Fibroblast of villous mesenchyme (primary cell): ENCODE results near the gene PITPNM3. TPM values are rescaled to one million over a fixed set of nuclear protein-coding genes. Genes with fewer than 3 reads are reported as not detected.

Experiments used
- DNase-seq: peaks from one replicate; pipeline ENCODE4 v3.0.0-alpha.2; 2010; ENCODE audit warnings: low read depth
- H3K4me3 ChIP-seq: 2 replicates; pipeline ENCODE4 v1.5.1; 2011; ENCODE audit warnings: low read depth, mild to moderate bottlenecking, low read length
- total RNA-seq: library from RNA; depleted of rRNA; stranded (reverse); fragments of >200 nt; gene quantifications from 2 replicates; pipeline ENCODE4 v1.2.3, GENCODE V29; 2012
- TF ChIP-seq, protein P1 (sequence below): IDR thresholded peaks from 2 replicates; pipeline ENCODE4 v1.5.1; 2012; ENCODE audit warnings: low read depth, mild to moderate bottlenecking, low read length; ENCODE audit not compliant: insufficient read depth

PITPNM3 gene
- total RNA-seq, 1 donor = under 0.01 TPM

DNA sequence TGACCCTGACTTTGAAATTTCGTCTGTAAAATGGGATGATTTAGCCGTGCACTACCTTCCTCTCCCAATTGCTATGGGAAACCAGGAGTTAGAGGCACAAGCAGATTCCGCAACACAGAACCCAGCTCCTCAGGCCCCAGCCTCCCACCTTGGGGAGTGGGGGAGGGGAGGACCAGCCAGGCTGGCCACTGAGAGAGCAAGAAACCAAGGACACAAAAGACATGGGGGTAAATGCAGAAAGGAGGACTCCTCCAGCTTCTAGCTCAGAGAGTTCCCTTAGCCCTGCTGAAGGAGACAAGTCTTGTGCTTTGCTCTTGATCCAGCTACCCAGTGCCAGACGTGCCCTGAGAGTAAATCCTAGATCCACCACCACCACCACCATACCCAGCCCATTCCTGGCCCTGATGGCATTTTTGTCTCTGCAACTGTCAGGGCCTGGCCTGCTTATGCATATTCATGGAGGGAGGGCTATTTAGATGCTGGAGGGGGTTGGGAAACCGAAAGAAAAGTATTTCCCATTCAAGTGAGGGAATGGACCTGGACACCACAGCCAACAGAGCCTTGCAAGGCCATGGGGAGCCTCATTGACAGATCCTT lies 25.9 kb downstream of the PITPNM3 start:
- TF ChIP-seq, protein P1, sequence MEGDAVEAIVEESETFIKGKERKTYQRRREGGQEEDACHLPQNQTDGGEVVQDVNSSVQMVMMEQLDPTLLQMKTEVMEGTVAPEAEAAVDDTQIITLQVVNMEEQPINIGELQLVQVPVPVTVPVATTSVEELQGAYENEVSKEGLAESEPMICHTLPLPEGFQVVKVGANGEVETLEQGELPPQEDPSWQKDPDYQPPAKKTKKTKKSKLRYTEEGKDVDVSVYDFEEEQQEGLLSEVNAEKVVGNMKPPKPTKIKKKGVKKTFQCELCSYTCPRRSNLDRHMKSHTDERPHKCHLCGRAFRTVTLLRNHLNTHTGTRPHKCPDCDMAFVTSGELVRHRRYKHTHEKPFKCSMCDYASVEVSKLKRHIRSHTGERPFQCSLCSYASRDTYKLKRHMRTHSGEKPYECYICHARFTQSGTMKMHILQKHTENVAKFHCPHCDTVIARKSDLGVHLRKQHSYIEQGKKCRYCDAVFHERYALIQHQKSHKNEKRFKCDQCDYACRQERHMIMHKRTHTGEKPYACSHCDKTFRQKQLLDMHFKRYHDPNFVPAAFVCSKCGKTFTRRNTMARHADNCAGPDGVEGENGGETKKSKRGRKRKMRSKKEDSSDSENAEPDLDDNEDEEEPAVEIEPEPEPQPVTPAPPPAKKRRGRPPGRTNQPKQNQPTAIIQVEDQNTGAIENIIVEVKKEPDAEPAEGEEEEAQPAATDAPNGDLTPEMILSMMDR = no peak
- DNase-seq = no peak
- H3K4me3 ChIP-seq = no peak overlapping the region

DNA sequence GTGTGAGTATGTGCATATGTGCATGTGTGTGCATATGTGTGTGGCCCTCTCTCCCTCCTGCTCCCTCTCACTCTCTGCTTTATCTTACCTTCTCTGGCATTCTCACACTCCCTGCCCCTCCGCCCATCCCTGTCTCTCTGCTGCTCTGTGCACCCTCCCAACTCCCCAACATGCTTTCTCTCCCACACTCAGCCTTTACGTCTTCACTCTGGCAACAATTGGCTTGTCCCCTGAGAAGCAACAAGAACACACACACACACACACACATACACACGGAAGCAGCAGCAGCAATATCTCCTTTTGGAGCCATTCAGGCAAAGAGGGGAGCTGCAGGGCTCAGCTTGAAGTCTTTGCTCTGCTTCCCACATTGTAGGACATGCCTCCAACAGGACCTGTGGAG lies 27.8 kb downstream of the PITPNM3 start:
- no peak for DNase-seq
- no peak overlapping the region for H3K4me3 ChIP-seq
- TF ChIP-seq, protein P1 = no peak

DNA sequence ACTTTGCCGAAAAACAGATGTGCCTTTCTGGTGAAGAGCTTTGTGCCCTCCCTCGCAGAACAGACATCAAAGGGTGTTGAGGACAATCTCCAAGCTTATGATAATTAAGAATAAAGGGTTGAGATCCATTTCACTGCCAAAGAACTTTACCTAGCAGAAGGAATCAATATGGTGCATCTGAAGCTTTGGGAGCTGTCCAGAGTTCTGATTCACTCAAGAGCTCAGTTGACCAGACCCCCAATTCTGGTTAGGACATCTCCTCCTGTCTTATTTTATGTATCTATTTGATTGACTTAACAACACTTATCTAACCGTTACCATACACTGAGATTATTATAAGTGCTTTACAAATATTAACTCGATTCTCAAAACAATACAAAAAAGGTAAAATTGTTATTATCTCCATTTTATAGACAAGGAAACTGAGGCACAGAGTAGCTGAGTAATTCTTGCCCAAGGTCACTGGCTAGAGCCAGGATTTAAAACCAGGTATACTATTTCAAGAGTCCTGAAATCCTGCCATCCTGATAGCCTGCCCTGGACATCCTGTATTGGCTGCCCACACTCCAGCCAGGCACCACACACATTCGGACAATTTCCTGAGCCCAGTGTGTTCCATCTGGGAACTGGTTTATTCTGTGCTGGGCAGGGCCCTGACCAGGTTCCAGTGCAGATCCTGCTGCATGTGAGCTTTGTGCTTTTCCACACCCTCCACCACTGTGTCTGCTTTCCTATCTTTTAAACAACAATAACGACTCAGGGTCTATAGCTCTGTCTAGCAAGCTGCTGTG lies 29.8 kb downstream of the PITPNM3 start:
- TF ChIP-seq, protein P1 = no peak
- DNase-seq = peak; percentile 14
- no peak overlapping the region for H3K4me3 ChIP-seq

DNA sequence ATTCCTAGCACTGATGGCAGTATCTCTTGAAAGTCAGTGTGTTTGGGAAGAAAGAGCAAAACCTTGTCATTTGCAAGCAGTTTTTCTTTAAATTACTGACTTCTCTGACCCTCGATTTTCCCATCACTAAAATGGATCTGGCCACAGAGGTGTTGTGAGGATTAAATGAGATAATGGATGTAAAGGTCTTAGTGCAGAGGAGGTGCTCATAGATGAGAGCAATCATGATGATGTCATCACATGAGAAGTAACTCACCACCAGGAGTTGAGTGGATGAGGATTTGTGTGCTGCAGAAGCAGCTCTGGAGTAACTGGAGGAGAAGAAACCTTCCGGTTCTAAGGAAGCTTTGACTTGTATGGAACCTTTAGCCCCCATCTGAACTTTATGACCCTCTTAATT lies 30.6 kb downstream of the PITPNM3 start:
- TF ChIP-seq, protein P1 = no peak
- H3K4me3 ChIP-seq = no peak overlapping the region
- no peak for DNase-seq

DNA sequence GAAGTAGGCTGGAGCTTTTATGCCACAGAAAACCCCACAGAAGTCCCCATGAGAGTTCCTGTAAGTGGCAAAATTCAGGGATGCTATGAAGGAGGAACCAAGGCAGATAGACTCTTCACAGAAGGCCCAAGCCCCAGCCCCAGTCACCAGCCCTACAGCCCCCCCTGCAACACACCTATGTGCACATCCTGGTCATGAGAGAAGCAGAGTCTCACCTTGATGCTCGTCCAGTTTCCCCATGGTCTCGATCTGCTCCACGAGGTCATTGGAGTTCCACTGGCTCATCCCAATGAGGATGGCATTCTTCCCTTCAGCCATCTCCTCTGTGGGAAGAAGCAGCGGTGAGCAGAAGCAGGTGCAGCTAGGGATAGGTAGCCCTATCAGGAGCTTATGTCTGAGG lies 31.2 kb downstream of the PITPNM3 start:
- TF ChIP-seq, protein P1 = no peak
- no peak overlapping the region for H3K4me3 ChIP-seq
- DNase-seq = no peak

DNA sequence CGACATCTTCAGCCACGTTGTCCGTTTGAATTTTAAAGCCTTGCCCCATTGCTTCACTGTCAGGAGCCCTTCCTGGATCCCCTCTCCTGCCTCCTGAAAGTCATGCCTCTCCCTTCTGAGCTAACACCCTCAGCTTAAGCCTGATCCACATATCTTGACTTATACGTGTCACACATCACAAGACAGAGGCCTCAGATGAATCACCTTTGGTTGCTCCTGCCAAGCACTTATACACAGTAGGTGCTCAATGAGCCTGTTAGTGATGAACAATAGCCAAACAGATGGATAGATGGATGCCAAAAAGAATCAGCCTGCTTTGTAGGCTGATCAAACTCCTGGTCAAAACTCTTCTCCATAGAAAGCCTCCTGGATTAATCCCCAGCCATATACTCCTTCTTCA lies 31.8 kb downstream of the PITPNM3 start:
- H3K4me3 ChIP-seq = no peak overlapping the region
- no peak for DNase-seq
- TF ChIP-seq, protein P1 = no peak
